Kidney (tissue), 22 donors: Measurements from ENCODE around the gene LIN7C. TPM values are rescaled to one million over a fixed set of nuclear protein-coding genes. Genes with fewer than 3 reads are reported as not detected.

Experiments used
- DNase-seq, 5 donors: peaks; one replicate each; pipeline ENCODE4 v3.0.0-alpha.2; 2013 to 2020
- FAIRE-seq: peaks from 2 replicates; lab custom pipeline; 2012; peaks lifted over from hg19 to GRCh38; lab: Jason Lieb, UNC
- H3K27ac ChIP-seq, 2 donors: one replicate each; pipeline ENCODE4 v1.7.0; 2013; ENCODE audit warnings: low read depth in 2 of 2, low read length in 2 of 2, inconsistent platforms in 1 of 2
- H3K27me3 ChIP-seq: one replicate; pipeline ENCODE4 v1.7.1; 2013; ENCODE audit warnings: low read length, inconsistent platforms; ENCODE audit not compliant: control insufficient read depth, insufficient read depth
- H3K36me3 ChIP-seq, 3 donors: one replicate each; pipeline versions ENCODE4 v1.7.0 to v1.7.1; 2013; ENCODE audit warnings: low read length in 3 of 3, control low read depth in 1 of 3, inconsistent platforms in 1 of 3; ENCODE audit not compliant: insufficient read depth in 3 of 3, control insufficient read depth in 2 of 3
- H3K4me1 ChIP-seq, 3 donors: one replicate each; pipeline versions ENCODE4 v1.7.0 to v1.7.1; 2013; ENCODE audit warnings: low read length in 3 of 3, inconsistent platforms in 1 of 3, low read depth in 1 of 3; ENCODE audit not compliant: control insufficient read depth in 2 of 3, insufficient read depth in 2 of 3
- H3K4me3 ChIP-seq, 3 donors: one replicate each; pipeline versions ENCODE4 v1.7.0 to v1.8.1; 2013; ENCODE audit warnings: low read length in 3 of 3, control low read depth in 1 of 3, inconsistent platforms in 1 of 3
- H3K9ac ChIP-seq, 3 donors: one replicate each; pipeline versions ENCODE4 v1.7.0 to v1.7.1; 2013; ENCODE audit warnings: low read length in 3 of 3, control low read depth in 1 of 3, inconsistent platforms in 1 of 3
- H3K9me3 ChIP-seq, 3 donors: one replicate each; pipeline versions ENCODE4 v1.7.0 to v1.7.1; 2013; ENCODE audit warnings: low read length in 3 of 3, control low read depth in 1 of 3, inconsistent platforms in 1 of 3; ENCODE audit not compliant: control insufficient read depth in 2 of 3, insufficient read depth in 1 of 3
- intact Hi-C: fragments of 100-400 bp; cut with DNase I; formaldehyde crosslinking; loops from one replicate; pipeline ENCODE4 v1.11.1; 2022
- long read RNA-seq, 10 donors: library from polyadenylated mRNA in 1 of 10; unstranded in 1 of 10; transcript quantifications; one replicate each; pipeline ENCODE4 v2.0.0 and lab custom pipeline, GENCODE V29; 2021 to 2026
- polyA plus RNA-seq: library from polyadenylated mRNA; stranded (reverse); fragments of 350-450 nt; fragmentation: Illumina TruSeq; extraction: RNeasy Lipid Tissue Mini Kit (QIAGEN cat#74804); gene quantifications from one replicate; pipeline ENCODE4 v1.2.3, GENCODE V29; 2014; ENCODE audit warnings: low read depth, low replicate concordance; ENCODE audit not compliant: insufficient read depth
- total RNA-seq: library from RNA; stranded (reverse); fragmentation: NEBNext Ultra II Directional; extraction: Animal tissue kit (Norgen Biotek cat#: 25700); gene quantifications from one replicate; pipeline ENCODE4 v1.2.1, GENCODE V29; 2021
- TF ChIP-seq, protein P1 (sequence below): IDR thresholded peaks from 3 replicates; pipeline ENCODE4 v1.5.1; 2012; ENCODE audit warnings: mild to moderate bottlenecking, moderate library complexity, borderline replicate concordance; ENCODE audit not compliant: insufficient read depth; ENCODE audit errors: extremely low read depth
- donor health status: control.
- donor health status: control.
- donor health status: control.
- donor health status: control.
- donor health status: control.
- donor health status: DM: yes; HTN: yes; CAD: no.
- donor health status: Normal renal cell carcinoma (clear cell type).

Gene LIN7C, protein sequence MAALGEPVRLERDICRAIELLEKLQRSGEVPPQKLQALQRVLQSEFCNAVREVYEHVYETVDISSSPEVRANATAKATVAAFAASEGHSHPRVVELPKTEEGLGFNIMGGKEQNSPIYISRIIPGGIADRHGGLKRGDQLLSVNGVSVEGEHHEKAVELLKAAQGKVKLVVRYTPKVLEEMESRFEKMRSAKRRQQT
- total RNA-seq: 37.8 TPM
- polyA plus RNA-seq: 9.1 TPM
- long read RNA-seq, donor 1, full-length matches to known transcripts: 4 of 4 reads
- long read RNA-seq, donor 1, partial matches to known transcripts: 0 of 4 reads
- long read RNA-seq, donor 1, other reads (novel, unspliced or antisense): 0 of 4 reads
- long read RNA-seq, donor 2, full-length matches to known transcripts: 7 of 7 reads
- long read RNA-seq, donor 2, partial matches to known transcripts: 0 of 7 reads
- long read RNA-seq, donor 2, other reads (novel, unspliced or antisense): 0 of 7 reads
- long read RNA-seq, donor 3, full-length matches to known transcripts: 4 of 9 reads
- long read RNA-seq, donor 3, partial matches to known transcripts: 5 of 9 reads
- long read RNA-seq, donor 3, other reads (novel, unspliced or antisense): 0 of 9 reads
- long read RNA-seq, donor 4: 0 reads
- long read RNA-seq, donor 5: 0 reads
- long read RNA-seq, donor 6, full-length matches to known transcripts: 6 of 6 reads
- long read RNA-seq, donor 6, partial matches to known transcripts: 0 of 6 reads
- long read RNA-seq, donor 6, other reads (novel, unspliced or antisense): 0 of 6 reads
- long read RNA-seq, donor 7, full-length matches to known transcripts: 50 of 55 reads
- long read RNA-seq, donor 7, partial matches to known transcripts: 2 of 55 reads
- long read RNA-seq, donor 7, other reads (novel, unspliced or antisense): 3 of 55 reads
- long read RNA-seq, donor 8, full-length matches to known transcripts: 3 of 3 reads
- long read RNA-seq, donor 8, partial matches to known transcripts: 0 of 3 reads
- long read RNA-seq, donor 8, other reads (novel, unspliced or antisense): 0 of 3 reads
- long read RNA-seq, donor 9, full-length matches to known transcripts: 1 of 1 reads
- long read RNA-seq, donor 9, partial matches to known transcripts: 0 of 1 reads
- long read RNA-seq, donor 9, other reads (novel, unspliced or antisense): 0 of 1 reads
- long read RNA-seq, donor 10, full-length matches to known transcripts: 5 of 5 reads
- long read RNA-seq, donor 10, partial matches to known transcripts: 0 of 5 reads
- long read RNA-seq, donor 10, other reads (novel, unspliced or antisense): 0 of 5 reads

DNA sequence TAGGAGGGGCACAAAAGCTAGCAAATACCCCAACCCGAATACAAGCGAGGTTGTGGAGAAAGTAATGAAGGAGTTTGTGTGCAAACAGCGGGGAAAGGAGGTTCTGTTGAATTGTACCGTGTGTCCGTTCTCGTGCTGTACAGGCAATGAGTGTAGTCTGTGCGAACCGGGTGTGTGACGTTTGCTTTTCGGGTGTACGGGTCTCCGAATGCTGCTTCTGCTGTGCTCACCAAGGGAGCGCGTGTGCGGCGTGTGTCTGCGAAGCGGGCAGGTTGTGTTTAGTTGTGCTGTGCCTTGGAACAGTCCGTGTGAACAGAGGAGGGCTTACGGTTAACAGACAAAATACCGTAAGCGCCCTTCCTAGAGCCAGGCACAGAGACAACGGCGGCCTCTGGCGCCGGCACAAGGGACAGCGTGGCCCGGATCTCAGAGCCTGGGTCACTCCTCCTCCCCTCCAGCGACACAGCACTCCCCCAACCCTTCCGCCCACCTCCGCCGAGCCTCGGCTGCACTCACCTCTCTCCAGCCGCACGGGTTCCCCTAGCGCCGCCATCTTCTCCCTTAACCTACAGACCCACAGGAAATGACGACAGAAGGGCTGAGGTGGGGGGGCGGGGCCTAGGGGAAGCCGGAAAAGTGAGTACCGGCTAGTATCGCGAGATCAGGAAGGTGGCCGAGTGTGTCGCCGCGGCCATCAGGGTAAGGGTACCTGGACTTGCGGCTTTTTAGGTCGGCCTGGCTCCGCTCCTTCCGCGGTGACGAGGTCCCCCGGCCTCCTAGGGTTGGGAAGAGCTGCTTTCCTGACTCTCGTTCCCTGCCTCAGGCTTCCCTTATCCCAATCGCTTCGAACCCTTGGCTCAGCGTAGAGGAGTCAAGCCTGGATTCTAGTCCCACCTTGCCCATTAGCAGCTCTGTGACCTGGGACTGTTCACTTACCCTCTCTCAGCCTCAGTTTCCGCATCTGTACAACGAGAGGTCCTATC, at the start of gene LIN7C:
LIN7C (minus strand) TSS at position 570 of the 983 bp plus-strand sequence; CDS start at position 553, 17 bp downstream.
- DNase-seq (peak; percentile 98 to 99 (median 98)), FAIRE-seq (no peak)
- peaks cover 0 to 9% (median 0%) of the 10 kb centered on the region in 3 donors for H3K4me1 ChIP-seq
- no peaks in the 10 kb centered on the region for H3K27me3 ChIP-seq
- H3K9me3 ChIP-seq: no peaks in the 10 kb centered on the region
- H3K36me3 ChIP-seq: peaks cover 0 to 7% (median 0%) of the 10 kb centered on the region in 3 donors
- H3K4me3 ChIP-seq: peak within 1 kb of the TSS; percentile 92 to 100 (median 100)
- TF ChIP-seq, protein P1, sequence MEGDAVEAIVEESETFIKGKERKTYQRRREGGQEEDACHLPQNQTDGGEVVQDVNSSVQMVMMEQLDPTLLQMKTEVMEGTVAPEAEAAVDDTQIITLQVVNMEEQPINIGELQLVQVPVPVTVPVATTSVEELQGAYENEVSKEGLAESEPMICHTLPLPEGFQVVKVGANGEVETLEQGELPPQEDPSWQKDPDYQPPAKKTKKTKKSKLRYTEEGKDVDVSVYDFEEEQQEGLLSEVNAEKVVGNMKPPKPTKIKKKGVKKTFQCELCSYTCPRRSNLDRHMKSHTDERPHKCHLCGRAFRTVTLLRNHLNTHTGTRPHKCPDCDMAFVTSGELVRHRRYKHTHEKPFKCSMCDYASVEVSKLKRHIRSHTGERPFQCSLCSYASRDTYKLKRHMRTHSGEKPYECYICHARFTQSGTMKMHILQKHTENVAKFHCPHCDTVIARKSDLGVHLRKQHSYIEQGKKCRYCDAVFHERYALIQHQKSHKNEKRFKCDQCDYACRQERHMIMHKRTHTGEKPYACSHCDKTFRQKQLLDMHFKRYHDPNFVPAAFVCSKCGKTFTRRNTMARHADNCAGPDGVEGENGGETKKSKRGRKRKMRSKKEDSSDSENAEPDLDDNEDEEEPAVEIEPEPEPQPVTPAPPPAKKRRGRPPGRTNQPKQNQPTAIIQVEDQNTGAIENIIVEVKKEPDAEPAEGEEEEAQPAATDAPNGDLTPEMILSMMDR: peak; percentile 8
- peak within 1 kb of the TSS; percentile 92 to 93 for H3K27ac ChIP-seq
- intact Hi-C loops: no loop called here
- H3K9ac ChIP-seq: peak within 1 kb of the TSS; percentile 91 to 100 (median 100)

DNA sequence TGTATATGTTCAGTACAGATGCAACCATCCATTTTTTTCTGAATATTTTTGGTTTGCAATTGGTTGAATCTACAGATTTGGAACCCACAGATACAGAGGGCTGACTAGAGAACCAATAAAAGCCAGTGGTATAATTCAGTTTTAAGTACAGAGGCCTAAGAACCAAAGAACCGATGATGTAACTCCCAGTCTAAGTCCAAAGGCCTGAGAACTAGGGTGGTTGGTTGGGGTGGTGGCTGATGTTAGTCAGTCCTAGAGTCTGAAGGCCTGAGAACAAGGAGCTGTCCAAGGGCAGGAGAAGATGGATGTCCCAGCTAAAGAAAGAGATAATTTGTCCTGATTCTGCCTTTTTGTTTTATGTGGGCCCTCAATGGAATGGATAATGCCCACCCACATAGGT, 48.7 kb upstream of the LIN7C start:
- intact Hi-C loops: no loop called here
- FAIRE-seq (no peak), DNase-seq (no peak)
- Histone ChIP-seq H3K4me1 (no peaks in the 10 kb centered on the region), H3K27ac (no peak overlapping the region), H3K9ac (no peak overlapping the region), H3K36me3 (no peaks in the 10 kb centered on the region), H3K9me3 (no peaks in the 10 kb centered on the region), H3K4me3 (no peak overlapping the region), H3K27me3 (no peaks in the 10 kb centered on the region)
- TF ChIP-seq, protein P1: no peak

DNA sequence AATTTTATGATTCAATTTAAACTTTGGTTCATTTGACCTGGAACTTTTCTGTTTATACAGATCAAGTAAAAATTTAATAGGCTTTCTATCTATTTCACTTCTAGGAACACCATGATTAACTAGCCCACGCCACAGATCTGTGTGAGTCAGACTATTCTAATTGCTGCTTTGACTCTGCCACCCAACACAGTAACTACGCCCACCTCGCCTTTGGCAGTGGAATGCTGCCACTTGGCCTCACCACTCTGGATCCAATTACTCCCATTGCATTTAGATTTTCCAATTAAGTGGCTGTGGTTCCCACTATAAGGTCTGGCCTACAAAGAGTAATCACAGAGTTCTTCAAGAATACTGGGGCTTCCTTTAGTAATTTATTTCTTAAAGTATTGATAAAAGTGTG, 46.6 kb upstream of the LIN7C start:
- DNase-seq (peak in 1 of 5 donors; percentile 2), FAIRE-seq (no peak)
- H3K9me3 ChIP-seq: no peaks in the 10 kb centered on the region
- TF ChIP-seq, protein P1: no peak
- intact Hi-C loops: no loop called here
- no peaks in the 10 kb centered on the region for H3K36me3 ChIP-seq
- no peak overlapping the region for H3K9ac ChIP-seq
- no peaks in the 10 kb centered on the region for H3K4me1 ChIP-seq
- H3K27me3 ChIP-seq: no peaks in the 10 kb centered on the region
- no peak overlapping the region for H3K4me3 ChIP-seq
- H3K27ac ChIP-seq: no peak overlapping the region
